HG02884 (cell line): ENCODE data around the gene ANO1.

Source experiments
- ATAC-seq: cut with Tn5 transposase; IDR thresholded peaks from one replicate; pipeline ENCODE4 v1.9.1; 2021; ENCODE audit warnings: mild to moderate bottlenecking, moderate library complexity; ENCODE audit not compliant: unreplicated experiment

The ANO1 gene

DNA sequence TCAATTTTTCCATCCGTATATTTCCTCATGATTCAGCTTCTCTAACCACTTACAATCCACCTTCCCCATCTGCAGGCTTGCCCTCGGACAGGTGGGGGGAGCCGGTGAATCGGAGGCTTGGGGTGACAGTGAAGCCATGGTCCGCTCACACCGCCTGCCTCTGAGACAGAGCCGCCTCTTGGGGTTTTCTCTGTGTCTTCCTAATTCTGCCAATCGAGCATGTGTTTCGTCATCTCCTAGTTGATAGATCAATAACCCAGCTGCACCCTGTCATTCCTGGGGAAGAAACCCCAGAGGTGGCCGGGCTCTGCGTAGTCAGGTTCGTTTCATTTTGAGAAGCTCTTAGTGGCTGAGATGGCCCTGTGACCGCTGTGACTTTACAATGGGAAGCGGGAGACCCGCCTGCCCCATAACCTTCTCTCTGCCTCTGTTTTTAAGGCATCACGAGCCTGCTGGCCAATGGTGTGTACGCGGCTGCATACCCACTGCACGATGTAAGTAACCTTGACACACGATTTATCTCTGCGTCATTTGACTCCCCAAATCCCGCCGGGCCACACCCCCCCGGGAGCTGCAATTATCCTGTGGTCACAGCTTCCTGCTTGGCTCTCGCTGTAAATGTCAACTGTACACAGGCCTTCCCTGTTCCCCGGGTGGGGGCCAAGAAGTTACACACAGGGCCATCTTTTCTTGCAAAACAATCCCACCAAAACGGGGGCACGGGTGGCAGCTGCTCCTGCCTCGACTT, 33.3 kb downstream of the ANO1 start:
- ATAC-seq = no peak

DNA sequence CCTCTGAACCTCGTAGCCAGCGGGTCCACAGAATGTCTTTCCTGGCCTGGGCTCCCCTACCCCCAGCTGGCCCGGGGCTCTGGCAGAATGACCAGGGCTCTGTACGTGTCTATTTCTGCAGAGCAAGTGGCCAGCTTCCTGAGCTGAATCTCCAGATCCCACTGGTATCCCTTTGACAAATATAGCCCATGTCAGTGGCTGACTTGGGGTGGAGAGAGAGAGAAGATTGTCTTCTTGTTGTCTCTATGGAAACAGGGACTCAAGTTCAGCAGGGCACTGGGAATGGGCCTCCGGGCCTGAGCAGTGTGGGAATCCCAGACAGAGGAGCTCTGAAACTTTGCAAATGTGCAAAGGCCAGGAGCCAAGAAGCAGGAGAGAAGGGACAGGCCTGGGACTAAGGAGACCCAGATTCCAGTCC, 33.9 kb downstream of the ANO1 start:
- ATAC-seq = no peak

DNA sequence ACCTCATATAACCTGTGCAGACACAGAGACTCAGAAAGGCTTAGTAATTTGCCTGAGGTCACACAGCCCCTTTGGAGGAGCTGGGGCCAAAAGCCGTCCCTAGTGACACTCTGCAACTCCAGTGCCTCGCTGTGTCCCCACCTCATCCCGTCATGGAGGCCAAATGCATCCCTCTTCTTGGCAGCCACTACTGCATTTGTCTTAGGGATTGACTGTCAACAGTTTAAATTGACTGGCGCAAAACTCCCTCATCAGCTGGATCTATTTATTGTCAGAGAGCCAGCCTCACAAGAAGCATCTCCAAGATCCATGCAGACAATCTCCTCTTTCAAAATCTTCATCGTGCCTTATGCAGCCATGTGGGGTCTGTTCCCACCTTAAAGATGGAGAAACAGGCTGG, 35.7 kb downstream of the ANO1 start:
- no peak for ATAC-seq

GRCh38 chr11:70115778-70116177, 37.7 kb downstream of the ANO1 start:
- no peak for ATAC-seq

DNA sequence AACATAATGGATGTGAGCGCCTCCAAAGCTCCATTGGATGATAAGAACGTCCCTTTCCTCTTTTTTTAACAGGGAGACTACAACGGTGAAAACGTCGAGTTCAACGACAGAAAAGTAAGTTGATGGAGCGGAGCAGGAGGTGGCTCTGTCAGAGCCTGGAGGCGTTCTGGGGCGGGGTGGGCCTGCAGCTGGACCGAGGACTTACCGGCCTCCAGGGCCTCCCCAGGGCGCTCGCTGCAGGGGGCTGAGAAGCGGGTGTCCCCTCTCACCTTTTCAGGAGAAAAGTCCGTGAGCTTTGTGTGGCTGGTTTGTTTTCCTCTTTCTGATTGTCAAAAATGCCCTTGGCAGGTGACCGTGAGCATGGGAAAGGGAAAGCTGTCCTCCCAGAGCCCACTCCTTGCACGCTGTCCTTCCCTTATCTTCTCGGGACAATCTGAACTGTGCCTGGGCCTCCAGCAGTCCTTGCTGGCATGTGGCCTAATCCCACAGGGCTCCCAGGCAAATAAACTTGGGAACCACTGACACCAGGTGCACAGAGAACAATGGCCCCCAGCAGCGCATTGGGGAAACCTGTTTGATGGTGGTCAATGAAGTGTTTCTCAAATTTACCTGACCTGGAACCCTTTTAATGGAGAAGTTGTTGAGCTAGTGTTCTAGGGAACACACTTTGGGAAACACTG, 38.4 kb downstream of the ANO1 start:
- no peak for ATAC-seq

DNA sequence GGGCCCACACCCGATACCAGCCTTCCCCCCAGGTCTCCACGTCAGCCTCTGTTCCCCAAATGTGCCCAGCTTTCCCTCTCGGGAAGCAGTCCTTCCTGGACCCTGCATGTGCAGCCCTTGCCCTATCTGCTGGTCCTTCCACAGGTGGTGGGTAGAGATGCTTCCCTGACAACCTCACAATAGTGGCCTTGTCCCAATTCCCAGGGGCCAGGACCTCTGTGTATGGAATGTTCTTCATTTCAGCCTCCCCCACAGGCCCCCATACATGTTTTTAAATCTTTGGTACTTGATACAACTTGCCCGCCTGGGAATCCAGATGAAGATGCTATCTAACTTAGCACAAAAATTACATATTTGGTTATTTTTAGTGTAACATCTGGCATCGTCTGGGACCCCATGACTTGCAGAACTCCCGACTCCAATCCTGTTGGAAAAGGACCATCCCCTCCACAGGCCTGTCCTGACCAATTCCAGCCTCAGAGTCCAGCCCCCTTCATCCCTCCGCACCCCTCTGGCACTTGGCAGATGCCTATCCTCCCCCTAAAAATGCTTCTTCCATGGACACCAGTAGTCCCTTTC, 39.5 kb downstream of the ANO1 start:
- no peak for ATAC-seq

DNA sequence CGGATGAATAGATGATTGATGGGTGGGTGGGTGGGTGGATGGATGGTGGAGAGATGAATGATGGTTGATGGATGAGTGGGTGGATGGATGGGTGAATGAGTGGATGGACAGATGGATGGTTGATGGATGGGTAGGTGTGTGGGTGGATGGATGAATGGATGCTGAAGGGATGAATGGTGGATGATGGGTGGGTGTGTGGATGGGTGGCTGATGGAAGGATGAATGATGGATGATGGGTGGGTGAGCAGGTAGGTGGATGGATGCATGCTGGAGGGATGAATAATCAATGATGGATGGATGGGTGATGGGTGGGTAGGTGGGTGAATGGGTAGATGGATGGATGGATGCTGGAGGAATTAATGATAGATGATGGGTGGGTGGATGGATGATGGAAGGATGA, 40.5 kb downstream of the ANO1 start:
- no peak for ATAC-seq

GRCh38 chr11:70119502-70119901, 41.4 kb downstream of the ANO1 start:
- no peak for ATAC-seq

GRCh38 chr11:70120674-70121073, 42.6 kb downstream of the ANO1 start:
- ATAC-seq = no peak

- no peak for ATAC-seq
Observed at GRCh38 chr11:70122490-70123198, 44.5 kb downstream of the ANO1 start.

- ATAC-seq = no peak
Observed at GRCh38 chr11:70123711-70124110, 45.6 kb downstream of the ANO1 start.

GRCh38 chr11:70124321-70125000, 46.3 kb downstream of the ANO1 start:
- ATAC-seq = no peak

GRCh38 chr11:70126494-70126893, 48.4 kb downstream of the ANO1 start:
- ATAC-seq = no peak

GRCh38 chr11:70127653-70128434, 49.7 kb downstream of the ANO1 start:
- no peak for ATAC-seq

GRCh38 chr11:70128435-70128906, 50.4 kb downstream of the ANO1 start:
- ATAC-seq = no peak

GRCh38 chr11:70129051-70129592, 51.0 kb downstream of the ANO1 start:
- no peak for ATAC-seq

DNA sequence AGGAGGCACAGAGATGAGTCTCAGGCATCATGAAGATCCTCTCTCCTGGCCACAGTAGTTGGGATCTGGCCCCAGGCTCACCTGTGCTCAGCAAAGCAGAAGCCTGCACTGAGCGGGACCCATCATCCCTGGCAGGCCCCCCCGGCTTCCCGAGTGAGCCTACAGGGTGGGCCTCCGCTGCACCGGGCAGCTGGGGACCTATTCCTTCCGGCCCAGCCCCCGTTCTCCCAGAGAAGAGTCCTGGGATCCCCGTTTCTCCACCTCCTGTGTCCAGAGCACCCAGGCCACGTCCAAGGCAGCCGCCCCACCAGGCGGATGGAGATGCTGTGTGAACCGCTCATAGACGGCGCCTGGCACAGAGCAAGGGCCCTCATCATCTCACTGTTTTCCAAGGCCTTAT, 52.5 kb downstream of the ANO1 start:
- no peak for ATAC-seq

DNA sequence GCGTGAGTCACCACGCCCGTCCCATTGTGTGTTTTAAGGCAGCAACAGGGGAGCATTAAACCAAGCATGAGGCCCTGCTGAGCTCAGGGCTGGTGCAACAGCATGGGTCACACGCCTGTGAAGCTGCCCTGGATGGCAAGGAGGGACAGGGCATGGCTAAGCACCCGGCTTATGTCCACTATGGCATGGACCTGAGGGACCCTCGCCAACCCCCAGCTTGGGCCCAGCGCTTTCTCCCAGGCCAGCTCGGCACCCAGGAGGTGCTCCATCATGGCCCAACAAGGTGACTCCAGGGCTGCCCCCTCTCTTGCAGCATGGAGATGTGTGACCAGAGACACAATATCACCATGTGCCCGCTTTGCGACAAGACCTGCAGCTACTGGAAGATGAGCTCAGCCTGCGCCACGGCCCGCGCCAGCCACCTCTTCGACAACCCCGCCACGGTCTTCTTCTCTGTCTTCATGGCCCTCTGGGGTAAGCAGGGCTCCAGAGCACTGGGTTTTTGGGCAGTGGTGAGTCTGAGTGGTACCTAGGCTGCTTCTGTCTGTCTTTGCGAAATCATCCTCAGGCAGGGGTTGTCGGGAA, 53.6 kb downstream of the ANO1 start:
- ATAC-seq = no peak

- no peak for ATAC-seq
Observed at GRCh38 chr11:70132641-70133040, 54.5 kb downstream of the ANO1 start.
